Uterus (tissue), 4 donors: Measurements from ENCODE around the gene PELI2. TPM values are rescaled to one million over a fixed set of nuclear protein-coding genes. Genes with fewer than 3 reads are reported as not detected.

ENCODE experiments used
- DNase-seq, 2 donors: peaks; one replicate each; pipeline ENCODE4 v3.0.0-alpha.2; 2019 to 2020
- H3K27ac ChIP-seq, 2 donors: fragments of 200-600 bp; sonication (generic); 1 replicate in 1 of 2; 2 replicates in 1 of 2; pipeline ENCODE4 v1.5.1; 2016 to 2018
- H3K27me3 ChIP-seq, 2 donors: fragments of 200-600 bp; sonication (generic); one replicate each; pipeline ENCODE4 v1.5.1; 2018 to 2019; ENCODE audit warnings: control low read depth in 1 of 2
- H3K36me3 ChIP-seq, 2 donors: fragments of 200-600 bp; sonication (generic); one replicate each; pipeline ENCODE4 v1.5.1; 2019; ENCODE audit warnings: control low read depth in 1 of 2
- H3K4me1 ChIP-seq, 2 donors: fragments of 200-600 bp; sonication (generic); one replicate each; pipeline ENCODE4 v1.5.1; 2018 to 2019; ENCODE audit warnings: control low read depth in 1 of 2
- H3K4me3 ChIP-seq, 2 donors: fragments of 200-600 bp; sonication (generic); 1 replicate in 1 of 2; 2 replicates in 1 of 2; pipeline ENCODE4 v1.5.1; 2018 to 2019; ENCODE audit warnings: mild to moderate bottlenecking in 1 of 2
- H3K9me3 ChIP-seq, 2 donors: fragments of 200-600 bp; sonication (generic); one replicate each; pipeline ENCODE4 v1.5.1; 2019; ENCODE audit warnings: control low read depth in 1 of 2
- CTCF ChIP-seq, 4 experiments: fragments of 200-600 bp in 2 of 4; fragments of 450-650 bp in 2 of 4; sonication (generic) in 2 of 4; IDR thresholded peaks; one replicate each; pipeline ENCODE4 v1.5.1; 2016 to 2019; ENCODE audit warnings: antibody characterized with exemption in 4 of 4, mild to moderate bottlenecking in 2 of 4, moderate library complexity in 1 of 4
- POLR2A ChIP-seq, 2 donors: fragments of 450-650 bp; IDR thresholded peaks; one replicate each; pipeline ENCODE4 v1.6.1; 2016; ENCODE audit warnings: antibody characterized with exemption in 2 of 2, mild to moderate bottlenecking in 1 of 2, moderate library complexity in 1 of 2
- intact Hi-C: fragments of 100-400 bp; cut with DNase I; formaldehyde crosslinking; loops from one replicate; pipeline ENCODE4 v1.15.1; 2023; ENCODE audit warnings: low total_unique reads
- total RNA-seq, 4 donors: library from RNA; depleted of rRNA in 3 of 4; stranded (reverse); fragments of >200 nt in 3 of 4; gene quantifications; one replicate each; pipeline versions ENCODE4 v1.1.0 to v1.2.4, GENCODE V29; 2014 to 2023
- donor health status: DM: yes; HTN: yes; CAD: no.

Gene PELI2
- total RNA-seq, 4 donors from 2014 or later = 15.6 to 24.3 (median 17.0) TPM

- intact Hi-C loops = no loop called here
- Histone ChIP-seq H3K4me1 (no peaks in the 10 kb centered on the region), H3K27me3 (no peaks in the 10 kb centered on the region), H3K36me3 (no peaks in the 10 kb centered on the region), H3K4me3 (no peak overlapping the region), H3K27ac (no peak overlapping the region), H3K9me3 (no peaks in the 10 kb centered on the region)
- DNase-seq = no peak
- TF ChIP-seq CTCF (IDR thresholded peaks at IDR 0.05) (no peak), POLR2A (IDR thresholded peaks at IDR 0.05) (no peak)
Measured at GRCh38 chr14:56321861-56322260, 203.7 kb downstream of the PELI2 start.

GRCh38 chr14:56322531-56322930 lies 204.3 kb downstream of the PELI2 start:
- Histone ChIP-seq H3K9me3 (no peaks in the 10 kb centered on the region), H3K27me3 (no peaks in the 10 kb centered on the region), H3K36me3 (no peaks in the 10 kb centered on the region), H3K4me1 (no peaks in the 10 kb centered on the region), H3K4me3 (no peak overlapping the region), H3K27ac (no peak overlapping the region)
- intact Hi-C loops = no loop called here
- no peak for DNase-seq
- TF ChIP-seq POLR2A (IDR thresholded peaks at IDR 0.05) (no peak), CTCF (IDR thresholded peaks at IDR 0.05) (no peak)

GRCh38 chr14:56324454-56324853 lies 206.2 kb downstream of the PELI2 start:
- intact Hi-C loops = no loop called here
- Histone ChIP-seq H3K36me3 (no peaks in the 10 kb centered on the region), H3K4me1 (no peaks in the 10 kb centered on the region), H3K4me3 (no peak overlapping the region), H3K27ac (no peak overlapping the region), H3K9me3 (no peaks in the 10 kb centered on the region), H3K27me3 (no peaks in the 10 kb centered on the region)
- no peak for TF ChIP-seq POLR2A (IDR thresholded peaks at IDR 0.05)
- no peak for TF ChIP-seq CTCF (IDR thresholded peaks at IDR 0.05)
- DNase-seq = no peak

- H3K4me1 ChIP-seq = no peaks in the 10 kb centered on the region
Measured at GRCh38 chr14:56324856-56325699, 206.9 kb downstream of the PELI2 start.

More at GRCh38 chr14:56324856-56325699, 206.9 kb downstream of the PELI2 start:
- DNase-seq = no peak
- Histone ChIP-seq H3K27me3 (no peaks in the 10 kb centered on the region), H3K9me3 (no peaks in the 10 kb centered on the region), H3K36me3 (no peaks in the 10 kb centered on the region), H3K27ac (no peak overlapping the region), H3K4me3 (no peak overlapping the region)
- TF ChIP-seq CTCF (IDR thresholded peaks at IDR 0.05) (no peak), POLR2A (IDR thresholded peaks at IDR 0.05) (no peak)
- intact Hi-C loops = no loop called here
